HepG2 (cell line): ENCODE results near the gene ANAPC2. TPM values are rescaled to one million over a fixed set of nuclear protein-coding genes. Genes with fewer than 3 reads are reported as not detected.
A peak's percentile ranks its signal among the peaks of the same experiment; 100 is the strongest.

Experiments used
- ATM ChIP-seq: fragments of 450-650 bp; IDR thresholded peaks from 2 replicates; pipeline ENCODE4 v1.7.1; 2017; ENCODE audit warnings: mild to moderate bottlenecking, borderline replicate concordance
- CHD4 ChIP-seq: fragments of 200-600 bp; sonication (generic); IDR thresholded peaks from 2 replicates; pipeline ENCODE4 v1.7.0; 2017; ENCODE audit warnings: mild to moderate bottlenecking, low read length, borderline replicate concordance
- EED ChIP-seq: sonication (generic); formaldehyde crosslinking; IDR thresholded peaks from 2 replicates; pipeline ENCODE4 v1.5.0; 2020; ENCODE audit warnings: mild to moderate bottlenecking, missing genetic modification reagents
- ELF4 ChIP-seq: sonication (generic); formaldehyde crosslinking; IDR thresholded peaks from 2 replicates; pipeline ENCODE4 v1.5.0; 2020; ENCODE audit warnings: missing genetic modification reagents, mild to moderate bottlenecking, moderate library complexity, borderline replicate concordance
- NFIC ChIP-seq: IDR thresholded peaks from 2 replicates; pipeline ENCODE4 v1.6.1; 2012; ENCODE audit warnings: mild to moderate bottlenecking, low read length, inconsistent platforms
- RAD21 ChIP-seq: fragments of 450-650 bp; formaldehyde crosslinking; IDR thresholded peaks from 2 replicates; pipeline ENCODE4 v1.5.0; 2020; ENCODE audit warnings: mild to moderate bottlenecking
- SATB2 ChIP-seq: sonication (generic); formaldehyde crosslinking; IDR thresholded peaks from 2 replicates; pipeline ENCODE4 v1.5.0; 2020; ENCODE audit warnings: missing genetic modification reagents
- SCMH1 ChIP-seq: sonication (generic); formaldehyde crosslinking; IDR thresholded peaks from 2 replicates; pipeline ENCODE4 v1.9.0; 2021; ENCODE audit warnings: missing genetic modification reagents, mild to moderate bottlenecking, borderline replicate concordance
- TBP ChIP-seq: sonication (generic); formaldehyde crosslinking; IDR thresholded peaks from 2 replicates; pipeline ENCODE4 v1.5.0; 2020; ENCODE audit warnings: missing genetic modification reagents
- ZKSCAN5 ChIP-seq: sonication (generic); formaldehyde crosslinking; IDR thresholded peaks from 2 replicates; pipeline ENCODE4 v1.5.1; 2020; ENCODE audit warnings: mild to moderate bottlenecking, missing genetic modification reagents
- ZNF256 ChIP-seq: sonication (generic); formaldehyde crosslinking; conservative IDR thresholded peaks from 2 replicates; pipeline ENCODE4 v1.4.0; 2020; ENCODE audit warnings: missing genetic modification reagents
- ZNF329 ChIP-seq: sonication (generic); formaldehyde crosslinking; IDR thresholded peaks from 2 replicates; pipeline ENCODE4 v1.9.0; 2021; ENCODE audit warnings: low read depth, mild to moderate bottlenecking, missing genetic modification reagents
- polyA plus RNA-seq, 8 experiments: library from polyadenylated mRNA; depleted of rRNA in 3 of 8; stranded (reverse) in 7 of 8; unstranded in 1 of 8; fragments of >200 nt; fragmentation: Illumina TruSeq in 4 of 8; extraction: Trizol in 4 of 8; gene quantifications; 2 replicates each; pipeline versions ENCODE4 v1.2.1 to v1.2.3, GENCODE V29; 2011 to 2016; ENCODE audit warnings: low read depth in 4 of 8, missing spikeins in 1 of 8, mixed read lengths in 1 of 8; ENCODE audit not compliant: insufficient read depth in 1 of 8
- total RNA-seq, 5 experiments: library from RNA; depleted of rRNA; stranded (reverse); fragments of >200 nt; fragmentation: Illumina TruSeq; extraction: Trizol; gene quantifications; 2 replicates each; pipeline ENCODE4 v1.2.3, GENCODE V29; 2016; ENCODE audit warnings: low read depth in 1 of 5
- TF ChIP-seq, protein P1 (sequence below): sonication (generic); formaldehyde crosslinking; IDR thresholded peaks from 2 replicates; pipeline ENCODE4 v1.9.0; 2021; ENCODE audit warnings: missing genetic modification reagents, borderline replicate concordance
- TF ChIP-seq, protein P2 (sequence below), 2 experiments: fragments of 450-650 bp in 1 of 2; sonication (generic) in 1 of 2; formaldehyde crosslinking; IDR thresholded peaks; 2 replicates each; pipeline versions ENCODE4 v1.5.0 to v1.8.0; 2020 to 2022; ENCODE audit warnings: mild to moderate bottlenecking in 1 of 2, missing genetic modification reagents in 1 of 2
- TF ChIP-seq, protein P3 (sequence below): sonication (generic); formaldehyde crosslinking; IDR thresholded peaks from 2 replicates; pipeline ENCODE4 v1.5.0; 2020; ENCODE audit warnings: mild to moderate bottlenecking, missing genetic modification reagents
- TF ChIP-seq, protein P4 (sequence below): sonication (generic); formaldehyde crosslinking; IDR thresholded peaks from 2 replicates; pipeline ENCODE4 v1.4.0; 2020; ENCODE audit warnings: mild to moderate bottlenecking, missing genetic modification reagents
- TF ChIP-seq, protein P5 (sequence below): sonication (generic); formaldehyde crosslinking; IDR thresholded peaks from 2 replicates; pipeline ENCODE4 v1.8.0; 2022; ENCODE audit warnings: mild to moderate bottlenecking, missing genetic modification reagents
- TF ChIP-seq, protein P6 (sequence below): IDR thresholded peaks from 2 replicates; pipeline ENCODE4 v1.6.1; 2016; ENCODE audit warnings: low read depth, control low read depth
- TF ChIP-seq, protein P7 (sequence below): IDR thresholded peaks from 2 replicates; pipeline ENCODE4 v1.6.1; 2016

The ANAPC2 gene
- total and polyA plus RNA-seq, 2 of the 13 experiments (the other 11 are each of a cell fraction or from before 2014, with no cell fraction given), result 12.3 to 15.4 TPM

DNA sequence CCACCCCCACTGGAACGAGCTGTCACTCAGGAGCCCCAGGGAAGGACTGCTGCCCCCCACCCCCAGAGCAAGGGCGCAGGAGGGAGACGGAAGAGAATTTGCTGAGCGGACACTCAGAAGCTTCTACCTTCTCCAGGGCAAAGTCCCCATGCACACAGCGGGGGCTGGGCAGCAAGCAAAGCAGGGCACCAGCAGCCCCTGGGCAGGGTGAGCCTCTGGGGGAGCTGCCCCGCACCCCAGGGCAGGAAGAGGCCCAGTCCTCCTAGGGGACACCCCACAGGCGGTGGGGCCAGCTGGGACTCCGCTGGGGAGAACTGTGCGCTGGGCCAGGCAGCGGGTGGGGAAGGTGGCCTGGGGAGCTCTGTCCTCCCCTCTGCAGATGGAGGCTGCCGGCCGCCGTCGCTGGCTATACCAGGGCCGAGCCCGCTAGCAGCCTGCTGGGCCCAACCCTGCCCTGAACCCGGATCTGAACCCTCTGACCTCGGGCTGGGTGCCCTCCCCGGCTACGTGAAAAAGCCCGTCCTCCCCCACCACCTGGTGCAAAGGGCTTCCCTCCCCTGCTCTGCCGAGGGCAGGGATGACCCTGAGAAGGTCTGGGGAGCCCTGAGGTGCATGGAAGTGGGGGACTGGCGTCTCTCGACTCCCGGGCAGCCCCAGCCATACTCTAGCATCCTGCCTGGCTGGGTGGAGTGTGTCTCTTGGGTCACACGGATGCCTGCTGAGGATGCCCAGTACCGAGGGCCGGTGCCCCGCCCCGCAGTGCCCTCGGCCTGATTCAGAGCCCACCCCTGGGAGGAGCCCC is 41.7 kb upstream of the ANAPC2 start (continued):
- TF ChIP-seq, protein P1, sequence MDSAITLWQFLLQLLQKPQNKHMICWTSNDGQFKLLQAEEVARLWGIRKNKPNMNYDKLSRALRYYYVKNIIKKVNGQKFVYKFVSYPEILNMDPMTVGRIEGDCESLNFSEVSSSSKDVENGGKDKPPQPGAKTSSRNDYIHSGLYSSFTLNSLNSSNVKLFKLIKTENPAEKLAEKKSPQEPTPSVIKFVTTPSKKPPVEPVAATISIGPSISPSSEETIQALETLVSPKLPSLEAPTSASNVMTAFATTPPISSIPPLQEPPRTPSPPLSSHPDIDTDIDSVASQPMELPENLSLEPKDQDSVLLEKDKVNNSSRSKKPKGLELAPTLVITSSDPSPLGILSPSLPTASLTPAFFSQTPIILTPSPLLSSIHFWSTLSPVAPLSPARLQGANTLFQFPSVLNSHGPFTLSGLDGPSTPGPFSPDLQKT (CRISPR knock-in tag), result no peak
- TF ChIP-seq TBP, result no peak
- TF ChIP-seq, protein P2, sequence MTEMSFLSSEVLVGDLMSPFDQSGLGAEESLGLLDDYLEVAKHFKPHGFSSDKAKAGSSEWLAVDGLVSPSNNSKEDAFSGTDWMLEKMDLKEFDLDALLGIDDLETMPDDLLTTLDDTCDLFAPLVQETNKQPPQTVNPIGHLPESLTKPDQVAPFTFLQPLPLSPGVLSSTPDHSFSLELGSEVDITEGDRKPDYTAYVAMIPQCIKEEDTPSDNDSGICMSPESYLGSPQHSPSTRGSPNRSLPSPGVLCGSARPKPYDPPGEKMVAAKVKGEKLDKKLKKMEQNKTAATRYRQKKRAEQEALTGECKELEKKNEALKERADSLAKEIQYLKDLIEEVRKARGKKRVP (CRISPR knock-in tag; IDR thresholded peaks at IDR 0.05), result no peak
- TF ChIP-seq, protein P3, sequence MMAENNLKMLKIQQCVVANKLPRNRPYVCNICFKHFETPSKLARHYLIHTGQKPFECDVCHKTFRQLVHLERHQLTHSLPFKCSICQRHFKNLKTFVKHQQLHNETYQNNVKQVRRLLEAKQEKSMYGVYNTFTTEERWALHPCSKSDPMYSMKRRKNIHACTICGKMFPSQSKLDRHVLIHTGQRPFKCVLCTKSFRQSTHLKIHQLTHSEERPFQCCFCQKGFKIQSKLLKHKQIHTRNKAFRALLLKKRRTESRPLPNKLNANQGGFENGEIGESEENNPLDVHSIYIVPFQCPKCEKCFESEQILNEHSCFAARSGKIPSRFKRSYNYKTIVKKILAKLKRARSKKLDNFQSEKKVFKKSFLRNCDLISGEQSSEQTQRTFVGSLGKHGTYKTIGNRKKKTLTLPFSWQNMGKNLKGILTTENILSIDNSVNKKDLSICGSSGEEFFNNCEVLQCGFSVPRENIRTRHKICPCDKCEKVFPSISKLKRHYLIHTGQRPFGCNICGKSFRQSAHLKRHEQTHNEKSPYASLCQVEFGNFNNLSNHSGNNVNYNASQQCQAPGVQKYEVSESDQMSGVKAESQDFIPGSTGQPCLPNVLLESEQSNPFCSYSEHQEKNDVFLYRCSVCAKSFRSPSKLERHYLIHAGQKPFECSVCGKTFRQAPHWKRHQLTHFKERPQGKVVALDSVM (CRISPR knock-in tag), result peak; percentile 48
- TF ChIP-seq, protein P4, sequence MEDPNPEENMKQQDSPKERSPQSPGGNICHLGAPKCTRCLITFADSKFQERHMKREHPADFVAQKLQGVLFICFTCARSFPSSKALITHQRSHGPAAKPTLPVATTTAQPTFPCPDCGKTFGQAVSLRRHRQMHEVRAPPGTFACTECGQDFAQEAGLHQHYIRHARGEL (CRISPR knock-in tag), result no peak
- TF ChIP-seq ZNF256 (CRISPR knock-in tag), result no peak
- TF ChIP-seq, protein P5, sequence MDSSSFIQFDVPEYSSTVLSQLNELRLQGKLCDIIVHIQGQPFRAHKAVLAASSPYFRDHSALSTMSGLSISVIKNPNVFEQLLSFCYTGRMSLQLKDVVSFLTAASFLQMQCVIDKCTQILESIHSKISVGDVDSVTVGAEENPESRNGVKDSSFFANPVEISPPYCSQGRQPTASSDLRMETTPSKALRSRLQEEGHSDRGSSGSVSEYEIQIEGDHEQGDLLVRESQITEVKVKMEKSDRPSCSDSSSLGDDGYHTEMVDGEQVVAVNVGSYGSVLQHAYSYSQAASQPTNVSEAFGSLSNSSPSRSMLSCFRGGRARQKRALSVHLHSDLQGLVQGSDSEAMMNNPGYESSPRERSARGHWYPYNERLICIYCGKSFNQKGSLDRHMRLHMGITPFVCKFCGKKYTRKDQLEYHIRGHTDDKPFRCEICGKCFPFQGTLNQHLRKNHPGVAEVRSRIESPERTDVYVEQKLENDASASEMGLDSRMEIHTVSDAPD (CRISPR knock-in tag), result no peak
- TF ChIP-seq ATM, result no peak
- TF ChIP-seq NFIC, result no peak
- no peak for TF ChIP-seq CHD4
- TF ChIP-seq ELF4 (CRISPR knock-in tag), result no peak
- TF ChIP-seq ZKSCAN5, result no peak
- TF ChIP-seq, protein P6, sequence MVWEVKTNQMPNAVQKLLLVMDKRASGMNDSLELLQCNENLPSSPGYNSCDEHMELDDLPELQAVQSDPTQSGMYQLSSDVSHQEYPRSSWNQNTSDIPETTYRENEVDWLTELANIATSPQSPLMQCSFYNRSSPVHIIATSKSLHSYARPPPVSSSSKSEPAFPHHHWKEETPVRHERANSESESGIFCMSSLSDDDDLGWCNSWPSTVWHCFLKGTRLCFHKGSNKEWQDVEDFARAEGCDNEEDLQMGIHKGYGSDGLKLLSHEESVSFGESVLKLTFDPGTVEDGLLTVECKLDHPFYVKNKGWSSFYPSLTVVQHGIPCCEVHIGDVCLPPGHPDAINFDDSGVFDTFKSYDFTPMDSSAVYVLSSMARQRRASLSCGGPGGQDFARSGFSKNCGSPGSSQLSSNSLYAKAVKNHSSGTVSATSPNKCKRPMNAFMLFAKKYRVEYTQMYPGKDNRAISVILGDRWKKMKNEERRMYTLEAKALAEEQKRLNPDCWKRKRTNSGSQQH (CRISPR knock-in tag), result no peak
- TF ChIP-seq, protein P7, sequence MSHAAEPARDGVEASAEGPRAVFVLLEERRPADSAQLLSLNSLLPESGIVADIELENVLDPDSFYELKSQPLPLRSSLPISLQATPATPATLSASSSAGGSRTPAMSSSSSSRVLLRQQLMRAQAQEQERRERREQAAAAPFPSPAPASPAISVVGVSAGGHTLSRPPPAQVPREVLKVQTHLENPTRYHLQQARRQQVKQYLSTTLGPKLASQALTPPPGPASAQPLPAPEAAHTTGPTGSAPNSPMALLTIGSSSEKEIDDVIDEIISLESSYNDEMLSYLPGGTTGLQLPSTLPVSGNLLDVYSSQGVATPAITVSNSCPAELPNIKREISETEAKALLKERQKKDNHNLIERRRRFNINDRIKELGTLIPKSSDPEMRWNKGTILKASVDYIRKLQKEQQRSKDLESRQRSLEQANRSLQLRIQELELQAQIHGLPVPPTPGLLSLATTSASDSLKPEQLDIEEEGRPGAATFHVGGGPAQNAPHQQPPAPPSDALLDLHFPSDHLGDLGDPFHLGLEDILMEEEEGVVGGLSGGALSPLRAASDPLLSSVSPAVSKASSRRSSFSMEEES (CRISPR knock-in tag), result no peak
- TF ChIP-seq SCMH1, result no peak
- TF ChIP-seq SATB2 (CRISPR knock-in tag), result no peak
- TF ChIP-seq EED (CRISPR knock-in tag), result no peak
- no peak for TF ChIP-seq RAD21 (CRISPR knock-in tag)
- 0 out of 2 replicates have a peak, but pooled peaks have one; percentile 24 for TF ChIP-seq ZNF329 (CRISPR knock-in tag)
